Measurements from ENCODE around the gene C8G. TPM values are rescaled to one million over a fixed set of nuclear protein-coding genes. Genes with fewer than 3 reads are reported as not detected.

C8G gene
- total RNA-seq, 1 donor from 2014 or later, result 2.2 TPM

GRCh38 chr9:136925414-136926153 lies 19.5 kb upstream of the C8G start:
- TF ChIP-seq CTCF (IDR thresholded peaks at IDR 0.05), result no peak
- no peak for DNase-seq (ENCODE audit: low spot score)
- Mint-ChIP-seq H3K27me3 (ENCODE audit: low read depth) (no peaks in the 10 kb centered on the region), H3K4me1 (ENCODE audit: low read depth) (peaks cover 4% of the 10 kb centered on the region), H3K4me3 (ENCODE audit: unreplicated experiment) (no peak overlapping the region), H3K36me3 (ENCODE audit: low read depth) (peaks cover 10% of the 10 kb centered on the region), H3K9me3 (ENCODE audit: low read depth) (no peaks in the 10 kb centered on the region), H3K27ac (ENCODE audit: unreplicated experiment) (no peak overlapping the region)

GRCh38 chr9:136926154-136926704 lies 18.8 kb upstream of the C8G start:
- peaks cover 7% of the 10 kb centered on the region for H3K36me3 Mint-ChIP-seq (ENCODE audit: low read depth)
- H3K4me1 Mint-ChIP-seq (ENCODE audit: low read depth), result peaks cover 4% of the 10 kb centered on the region
- H3K27ac Mint-ChIP-seq (ENCODE audit: unreplicated experiment), result no peak overlapping the region
- no peak overlapping the region for H3K4me3 Mint-ChIP-seq (ENCODE audit: unreplicated experiment)
- DNase-seq (ENCODE audit: low spot score), result no peak
- TF ChIP-seq CTCF (IDR thresholded peaks at IDR 0.05), result peak; percentile 21
- H3K27me3 Mint-ChIP-seq (ENCODE audit: low read depth), result no peaks in the 10 kb centered on the region
- no peaks in the 10 kb centered on the region for H3K9me3 Mint-ChIP-seq (ENCODE audit: low read depth)

GRCh38 chr9:136926749-136927148 lies 18.3 kb upstream of the C8G start:
- no peak for DNase-seq (ENCODE audit: low spot score)
- Mint-ChIP-seq H3K4me3 (ENCODE audit: unreplicated experiment) (no peak overlapping the region), H3K27ac (ENCODE audit: unreplicated experiment) (no peak overlapping the region), H3K27me3 (ENCODE audit: low read depth) (no peaks in the 10 kb centered on the region), H3K4me1 (ENCODE audit: low read depth) (peaks cover 4% of the 10 kb centered on the region), H3K36me3 (ENCODE audit: low read depth) (peaks cover 7% of the 10 kb centered on the region), H3K9me3 (ENCODE audit: low read depth) (no peaks in the 10 kb centered on the region)
- no peak for TF ChIP-seq CTCF (IDR thresholded peaks at IDR 0.05)

- Mint-ChIP-seq H3K4me1 (ENCODE audit: low read depth) (peaks cover 4% of the 10 kb centered on the region), H3K27ac (ENCODE audit: unreplicated experiment) (no peak overlapping the region), H3K9me3 (ENCODE audit: low read depth) (peaks cover under 1% of the 10 kb centered on the region), H3K27me3 (ENCODE audit: low read depth) (no peaks in the 10 kb centered on the region), H3K36me3 (ENCODE audit: low read depth) (peaks cover 7% of the 10 kb centered on the region), H3K4me3 (ENCODE audit: unreplicated experiment) (no peak overlapping the region)
- TF ChIP-seq CTCF (IDR thresholded peaks at IDR 0.05), result no peak
- DNase-seq (ENCODE audit: low spot score), result no peak
Observed at GRCh38 chr9:136927343-136928271, 17.4 kb upstream of the C8G start.

- H3K27me3 Mint-ChIP-seq (ENCODE audit: low read depth), result no peaks in the 10 kb centered on the region
- no peak for TF ChIP-seq CTCF (IDR thresholded peaks at IDR 0.05)
- H3K9me3 Mint-ChIP-seq (ENCODE audit: low read depth), result peaks cover 4% of the 10 kb centered on the region
- no peak overlapping the region for H3K4me3 Mint-ChIP-seq (ENCODE audit: unreplicated experiment)
- H3K4me1 Mint-ChIP-seq (ENCODE audit: low read depth), result peaks cover 4% of the 10 kb centered on the region
- peaks cover 12% of the 10 kb centered on the region for H3K36me3 Mint-ChIP-seq (ENCODE audit: low read depth)
- no peak for DNase-seq (ENCODE audit: low spot score)
- no peak overlapping the region for H3K27ac Mint-ChIP-seq (ENCODE audit: unreplicated experiment)
Observed at GRCh38 chr9:136928591-136928990, 16.5 kb upstream of the C8G start.
